H9 (cell line): ENCODE measurements around the gene STXBP6. TPM values are rescaled to one million over a fixed set of nuclear protein-coding genes. Genes with fewer than 3 reads are reported as not detected.

Source experiments
- DNase-seq: peaks from one replicate; pipeline ENCODE4 v3.0.0-alpha.2; 2017
- H2AFZ ChIP-seq: one replicate; pipeline ENCODE4 v1.6.1; 2013; ENCODE audit warnings: mild to moderate bottlenecking, low read length, control low read depth, moderate library complexity
- H2AK5ac ChIP-seq: 2 replicates; pipeline ENCODE4 v1.6.1; 2013; ENCODE audit warnings: low read length, control low read depth, mixed read lengths; ENCODE audit not compliant: insufficient read length
- H2BK120ac ChIP-seq: one replicate; pipeline ENCODE4 v1.6.1; 2013; ENCODE audit warnings: low read depth, mild to moderate bottlenecking, low read length, control low read depth, inconsistent platforms; ENCODE audit not compliant: poor library complexity, severe bottlenecking
- H2BK12ac ChIP-seq: 2 replicates; pipeline ENCODE4 v1.6.1; 2013; ENCODE audit warnings: low read length, control low read depth, mixed read lengths, low read depth; ENCODE audit not compliant: insufficient read length
- H2BK15ac ChIP-seq: 2 replicates; pipeline ENCODE4 v1.6.1; 2013; ENCODE audit warnings: low read depth, low read length, control low read depth
- H2BK20ac ChIP-seq: one replicate; pipeline ENCODE4 v1.6.1; 2013; ENCODE audit warnings: low read depth, mild to moderate bottlenecking, low read length, control low read depth, inconsistent platforms; ENCODE audit not compliant: poor library complexity, severe bottlenecking
- H2BK5ac ChIP-seq: 2 replicates; pipeline ENCODE4 v1.6.1; 2013; ENCODE audit warnings: low read length, control low read depth, mixed read lengths; ENCODE audit not compliant: insufficient read length
- H3K14ac ChIP-seq: 2 replicates; pipeline ENCODE4 v1.6.1; 2013; ENCODE audit warnings: low read length, control low read depth; ENCODE audit not compliant: insufficient read depth
- H3K18ac ChIP-seq: 2 replicates; pipeline ENCODE4 v1.6.1; 2013; ENCODE audit warnings: low read depth, mild to moderate bottlenecking, mixed read lengths, low read length, control low read depth; ENCODE audit not compliant: insufficient read length
- H3K23ac ChIP-seq: 2 replicates; pipeline ENCODE4 v1.6.1; 2013; ENCODE audit warnings: low read length, control low read depth, mixed read lengths, low read depth; ENCODE audit not compliant: insufficient read length
- H3K23me2 ChIP-seq: 2 replicates; pipeline ENCODE4 v1.6.1; 2013; ENCODE audit warnings: low read depth, mild to moderate bottlenecking, mixed read lengths, low read length, control low read depth; ENCODE audit not compliant: insufficient read length, poor library complexity, severe bottlenecking
- H3K27ac ChIP-seq: 2 replicates; pipeline ENCODE4 v1.5.1; 2013; ENCODE audit warnings: low read length, control low read depth, mixed read lengths, low read depth; ENCODE audit not compliant: insufficient read length
- H3K27me3 ChIP-seq: 2 replicates; pipeline ENCODE4 v1.6.1; 2013; ENCODE audit warnings: low read length, control low read depth, inconsistent platforms; ENCODE audit not compliant: insufficient read depth
- H3K4ac ChIP-seq: 2 replicates; pipeline ENCODE4 v1.6.1; 2013; ENCODE audit warnings: low read depth, mild to moderate bottlenecking, control low read depth, inconsistent platforms, low read length, moderate library complexity
- H3K4me1 ChIP-seq: 2 replicates; pipeline ENCODE4 v1.6.1; 2013; ENCODE audit warnings: low read length, control low read depth, inconsistent platforms; ENCODE audit not compliant: insufficient read depth
- H3K4me2 ChIP-seq: 2 replicates; pipeline ENCODE4 v1.6.1; 2013; ENCODE audit warnings: low read length, control low read depth, mixed read lengths; ENCODE audit not compliant: insufficient read length, insufficient read depth
- H3K56ac ChIP-seq: 2 replicates; pipeline ENCODE4 v1.6.1; 2013; ENCODE audit warnings: low read depth, mild to moderate bottlenecking, mixed read lengths, low read length, control low read depth; ENCODE audit not compliant: insufficient read length
- H3K79me1 ChIP-seq: 2 replicates; pipeline ENCODE4 v1.6.1; 2013; ENCODE audit warnings: low read depth, mild to moderate bottlenecking, moderate library complexity, low read length, control low read depth, inconsistent platforms; ENCODE audit not compliant: insufficient read depth, poor library complexity, severe bottlenecking
- H3K79me2 ChIP-seq: 2 replicates; pipeline ENCODE4 v1.6.1; 2013; ENCODE audit warnings: low read length, control low read depth, inconsistent platforms; ENCODE audit not compliant: insufficient read depth
- H3K9ac ChIP-seq: 2 replicates; pipeline ENCODE4 v1.6.1; 2013; ENCODE audit warnings: low read length, control low read depth, mixed read lengths; ENCODE audit not compliant: insufficient read length; ENCODE audit errors: extremely low read depth
- H3K9me3 ChIP-seq: one replicate; pipeline ENCODE4 v1.6.1; 2013; ENCODE audit warnings: low read depth, low read length, inconsistent platforms; ENCODE audit not compliant: control insufficient read depth
- H3T11ph ChIP-seq: one replicate; pipeline ENCODE4 v1.6.1; 2013; ENCODE audit warnings: mild to moderate bottlenecking, low read length, control low read depth, inconsistent platforms
- H4K20me1 ChIP-seq: one replicate; pipeline ENCODE4 v1.6.1; 2013; ENCODE audit not compliant: control insufficient read depth, insufficient read length, insufficient read depth
- H4K5ac ChIP-seq: 2 replicates; pipeline ENCODE4 v1.6.1; 2013; ENCODE audit warnings: low read depth, mild to moderate bottlenecking, mixed read lengths, low read length, control low read depth; ENCODE audit not compliant: insufficient read length
- H4K8ac ChIP-seq: replicated peaks from 2 replicates; pipeline ENCODE4 v1.6.1; 2013; ENCODE audit warnings: low read length, control low read depth, mixed read lengths, low read depth; ENCODE audit not compliant: insufficient read length
- H4K91ac ChIP-seq: 2 replicates; pipeline ENCODE4 v1.6.1; 2013; ENCODE audit warnings: low read depth, mild to moderate bottlenecking, moderate library complexity, mixed read lengths, low read length, control low read depth; ENCODE audit not compliant: insufficient read length
- H3K27ac Mint-ChIP-seq, 3 experiments: 2 replicates in 2 of 3; 3 replicates in 1 of 3; pipeline ENCODE4 v1.8.0; 2020 to 2021; ENCODE audit warnings: mixed read lengths in 3 of 3, mild to moderate bottlenecking in 1 of 3, moderate library complexity in 1 of 3
- H3K27me3 Mint-ChIP-seq: 2 replicates; pipeline ENCODE4 v1.8.0; 2021; ENCODE audit warnings: low read depth, mild to moderate bottlenecking, moderate library complexity, mixed read lengths
- H3K36me3 Mint-ChIP-seq, 3 experiments: 2 replicates in 2 of 3; 3 replicates in 1 of 3; pipeline ENCODE4 v1.8.0; 2020 to 2021; ENCODE audit warnings: low read depth in 3 of 3, mixed read lengths in 3 of 3; ENCODE audit not compliant: insufficient read depth in 1 of 3
- H3K4me1 Mint-ChIP-seq, 2 experiments: 2 replicates each; pipeline ENCODE4 v1.8.0; 2020; ENCODE audit warnings: mixed read lengths in 2 of 2
- H3K4me3 Mint-ChIP-seq, 2 experiments: 2 replicates in 1 of 2; 3 replicates in 1 of 2; pipeline ENCODE4 v1.8.0; 2020 to 2021; ENCODE audit warnings: mild to moderate bottlenecking in 2 of 2, mixed read lengths in 2 of 2, moderate library complexity in 1 of 2
- H3K9me3 Mint-ChIP-seq, 2 experiments: 2 replicates in 1 of 2; 3 replicates in 1 of 2; pipeline ENCODE4 v1.8.0; 2020; ENCODE audit warnings: mild to moderate bottlenecking in 2 of 2, mixed read lengths in 2 of 2, moderate library complexity in 1 of 2
- CTCF ChIP-seq: fragments of 200-600 bp; sonication (generic); conservative IDR thresholded peaks from 3 replicates; pipeline ENCODE4 v1.8.0; 2021; ENCODE audit warnings: antibody characterized with exemption, mild to moderate bottlenecking
- WGBS: extraction: QIAGEN DNeasy Blood & Tissue Kit; methylation state at CpG from one replicate; pipeline ENCODE4 v1.1.7; 2013; ENCODE audit warnings: missing lambda C conversion rate, low lambda C conversion rate, mixed read lengths; ENCODE audit not compliant: insufficient read length; ENCODE audit errors: extremely low coverage; 5-methylcytosine and 5-hydroxymethylcytosine counted together
- total RNA-seq: library from RNA; stranded (reverse); gene quantifications from 2 replicates; pipeline ENCODE4 v1.2.1, GENCODE V29; 2021

The STXBP6 gene
- total RNA-seq, 1 experiment from 2014 or later, result 3.6 TPM

- Histone ChIP-seq H4K5ac (no peak overlapping the region), H2BK120ac (no peak overlapping the region), H3K23ac (no peak overlapping the region), H2BK12ac (no peak overlapping the region), H2BK20ac (no peak overlapping the region), H2AK5ac (no peak overlapping the region), H4K91ac (no peak overlapping the region), H3K9me3 (no peaks in the 10 kb centered on the region), H2BK5ac (no peak overlapping the region), H3K23me2 (no peaks in the 10 kb centered on the region), H3K27ac (no peak overlapping the region), H3K4me1 (no peaks in the 10 kb centered on the region; the same call in 1 of the 2 replicates), H3K79me1 (no peaks in the 10 kb centered on the region), H3K79me2 (no peaks in the 10 kb centered on the region), H3K9ac (no peak overlapping the region), H2BK15ac (no peak overlapping the region), H4K8ac (no peak overlapping the region), H3K14ac (no peak overlapping the region), H3K27me3 (no peaks in the 10 kb centered on the region), H2AFZ (no peak overlapping the region), H3K56ac (no peak overlapping the region), H3K18ac (no peak overlapping the region), H3T11ph (no peak overlapping the region), H3K4me2 (no peak overlapping the region), H3K4ac (no peak overlapping the region), H4K20me1 (no peaks in the 10 kb centered on the region)
- Mint-ChIP-seq H3K9me3 (peaks cover 0 to 3% of the 10 kb centered on the region in 2 experiments; a peak in 2 of 5 replicates), H3K27me3 (no peaks in the 10 kb centered on the region), H3K27ac (no peak overlapping the region), H3K4me3 (no peak overlapping the region), H3K36me3 (peaks cover 0 to 5% (median 0%) of the 10 kb centered on the region in 3 experiments; a peak in 4 of 7 replicates), H3K4me1 (peaks cover 50 to 55% of the 10 kb centered on the region in 2 experiments)
- no CpG with 5 or more reads among the region's 1 CpG for WGBS
- DNase-seq, result no peak
- no peak for TF ChIP-seq CTCF
Measured at GRCh38 chr14:24958271-24958670, 91.7 kb downstream of the STXBP6 start.
